Measurements from ENCODE around the gene FOXO6. TPM values are rescaled to one million over a fixed set of nuclear protein-coding genes. Genes with fewer than 3 reads are reported as not detected.

Gene FOXO6
- total and polyA plus RNA-seq, 9 of the 15 experiments (the other 6 are each of a cell fraction or from before 2014, with no cell fraction given) = 0.04 to 0.31 (median 0.12) TPM; not detected in 5

- Histone ChIP-seq H3K4me2 (ENCODE audit: insufficient read depth, low read length) (no peak overlapping the region), H3K9ac (ENCODE audit: insufficient read depth in 1 of 2, low read depth in 2 of 2, low read length in 2 of 2) (peak overlapping the region in 1 of 2 experiments; percentile 47; a peak in 2 of 4 replicates), H4K20me1 (replicated peaks; ENCODE audit: control insufficient read depth, insufficient read depth, low read length) (0 out of 2 replicates have a peak, but pooled peaks cover 4% of the 10 kb centered on the region), H3K27ac (ENCODE audit: extremely low read depth, low read depth, low read length) (no peak overlapping the region), H3K4me3 (no peak overlapping the region), H3K27me3 (ENCODE audit: control insufficient read depth in 2 of 2, insufficient read depth in 2 of 2, low read length in 2 of 2) (peaks cover 9 to 59% of the 10 kb centered on the region in 2 experiments; a peak in 2 of 5 replicates), H3K79me2 (ENCODE audit: control insufficient read depth, insufficient read depth, low read length) (no peaks in the 10 kb centered on the region), H3K4me1 (replicated peaks in 1 of 2; ENCODE audit: control insufficient read depth in 2 of 2, insufficient read depth in 2 of 2, low read length in 2 of 2) (peaks cover 0 to 10% of the 10 kb centered on the region in 2 experiments; a peak in 1 of 5 replicates), H2AFZ (ENCODE audit: low read depth, low read length) (no peak overlapping the region), H3K36me3 (ENCODE audit: control insufficient read depth, insufficient read depth, low read length) (no peaks in the 10 kb centered on the region), H3K9me1 (ENCODE audit: control insufficient read depth, insufficient read depth, low read length) (peaks cover 2% of the 10 kb centered on the region), H3K9me3 (replicated peaks; ENCODE audit: control insufficient read depth, insufficient read depth, low read depth, low read length) (no peaks in the 10 kb centered on the region)
- in situ Hi-C loops (cut with MboI) = no loop called here
- 3% methylated on average over 11 of the region's 14 CpGs for WGBS (ENCODE audit: insufficient coverage, low coverage, missing lambda C conversion rate)
- ChIA-PET POLR2A (no interaction called here), CTCF (ENCODE audit: low intra/inter-chr PET ratio) (no interaction called here)
- FAIRE-seq (no peak), ATAC-seq (peak; percentile 32), DNase-seq (ENCODE audit: extremely low read depth in 1 of 4, low spot score in 3 of 4) (no peak)
- no peak for TF ChIP-seq KHSRP (IDR thresholded peaks at IDR 0.05)
- no peak for TF ChIP-seq AFF4 (CRISPR knock-in tag; IDR thresholded peaks at IDR 0.05)
- TF ChIP-seq ZNF639 (CRISPR knock-in tag; conservative IDR thresholded peaks at IDR 0.05 in 1 of 2, IDR thresholded peaks at IDR 0.05 in 1 of 2) = no peak
- TF ChIP-seq FOSL1 (tag; conservative IDR thresholded peaks at IDR 0.05) = no peak
- no peak for TF ChIP-seq ZKSCAN3 (CRISPR knock-in tag; IDR thresholded peaks at IDR 0.05)
- TF ChIP-seq SMARCA5 (IDR thresholded peaks at IDR 0.05) = no peak
- TF ChIP-seq ZNF436 (CRISPR knock-in tag; IDR thresholded peaks at IDR 0.05) = no peak
- TF ChIP-seq ZMIZ1 (IDR thresholded peaks at IDR 0.05; ENCODE audit: low read depth in 2 of 2, low read length in 2 of 2) = no peak
- no peak for TF ChIP-seq E2F1 (CRISPR knock-in tag; IDR thresholded peaks at IDR 0.05)
- no peak for TF ChIP-seq KDM4B (IDR thresholded peaks at IDR 0.05; ENCODE audit: borderline replicate concordance in 2 of 2, low read depth in 1 of 2)
- BruUV-seq (replicated peaks) = no TSS peak
- intact Hi-C loops (cut with micrococcal nuclease) = no loop called here
Measured at GRCh38 chr1:41396084-41396483, 34.9 kb downstream of the FOXO6 start.

Measured in K562 (cell line).